Calu3 (cell line): ENCODE data around the gene CTSW. TPM values are rescaled to one million over a fixed set of nuclear protein-coding genes. Genes with fewer than 3 reads are reported as not detected.

Experiments used
- BruUV-seq: library from RNA; stranded (reverse); fragments of 400-500 nt; replicated peaks from 2 replicates; lab custom pipeline; 2021; lab: Mats Ljungman, UMichigan
- CTCF ChIA-PET: fragments of 300-600 bp; sonication (Branson Sonifier 250); formaldehyde crosslinking; loops from one replicate; lab custom pipeline; 2022; ENCODE audit warnings: antibody characterized with exemption; lab: Charles Lee
- DNase-seq: peaks from one replicate; pipeline ENCODE4 v3.0.0; 2022
- H3K27ac Mint-ChIP-seq: one replicate; pipeline ENCODE4 v1.8.0; 2022; ENCODE audit warnings: mixed read lengths; ENCODE audit not compliant: unreplicated experiment
- H3K27me3 Mint-ChIP-seq: one replicate; pipeline ENCODE4 v1.8.0; 2022; ENCODE audit warnings: mixed read lengths; ENCODE audit not compliant: unreplicated experiment
- H3K36me3 Mint-ChIP-seq: one replicate; pipeline ENCODE4 v1.8.0; 2022; ENCODE audit warnings: mild to moderate bottlenecking, moderate library complexity, mixed read lengths; ENCODE audit not compliant: insufficient read depth, unreplicated experiment
- H3K4me1 Mint-ChIP-seq: one replicate; pipeline ENCODE4 v1.8.0; 2022; ENCODE audit warnings: mild to moderate bottlenecking, low read depth, mixed read lengths; ENCODE audit not compliant: unreplicated experiment
- H3K4me3 Mint-ChIP-seq: one replicate; pipeline ENCODE4 v1.8.0; 2022; ENCODE audit warnings: mild to moderate bottlenecking, low read depth, moderate library complexity, mixed read lengths; ENCODE audit not compliant: unreplicated experiment
- H3K9me3 Mint-ChIP-seq: one replicate; pipeline ENCODE4 v1.8.0; 2022; ENCODE audit warnings: low read depth, mixed read lengths; ENCODE audit not compliant: unreplicated experiment
- CTCF ChIP-seq: fragments of 200-600 bp; IDR thresholded peaks from one replicate; pipeline ENCODE4 v1.8.0; 2022; ENCODE audit warnings: antibody characterized with exemption; ENCODE audit not compliant: unreplicated experiment
- intact Hi-C: fragments of 100-400 bp; cut with micrococcal nuclease; formaldehyde crosslinking; loops from one replicate; pipeline ENCODE4 v1.10.0; 2022; ENCODE audit not compliant: unreplicated experiment
- total RNA-seq: library from RNA; stranded (reverse); gene quantifications from 2 replicates; pipeline ENCODE4 v1.2.3, GENCODE V29; 2022

CTSW gene
- total RNA-seq, 1 experiment from 2014 or later, result not detected

- TF ChIP-seq CTCF, result no peak
- Mint-ChIP-seq H3K27me3 (no peaks in the 10 kb centered on the region), H3K9me3 (no peaks in the 10 kb centered on the region), H3K4me1 (peaks cover 61% of the 10 kb centered on the region), H3K36me3 (peaks cover 30% of the 10 kb centered on the region), H3K27ac (peak overlapping the region; percentile 48), H3K4me3 (no peak overlapping the region)
- CTCF ChIA-PET, result interaction anchor here (1.1 to 2.5 kb wide), 3 partner anchors 21 to 28 kb away, joined by 5 to 9 read pairs (median 8); partner anchors contain the start of genes CCDC85B and FIBP
- peak; percentile 49 for DNase-seq
- no TSS peak for BruUV-seq
- intact Hi-C loops, result no loop called here
These were observed 32.3 kb downstream of the CTSW start for GRCh38 chr11:65911682-65912568.

GRCh38 chr11:65912845-65913244 lies 33.2 kb downstream of the CTSW start:
- peaks cover 63% of the 10 kb centered on the region for H3K4me1 Mint-ChIP-seq
- no peak overlapping the region for H3K4me3 Mint-ChIP-seq

GRCh38 chr11:65915101-65915820 lies 35.6 kb downstream of the CTSW start:
- Mint-ChIP-seq H3K4me1 (peaks cover 53% of the 10 kb centered on the region), H3K36me3 (peaks cover 57% of the 10 kb centered on the region), H3K27me3 (no peaks in the 10 kb centered on the region), H3K27ac (peak overlapping the region; percentile 99), H3K9me3 (no peaks in the 10 kb centered on the region), H3K4me3 (peak overlapping the region; percentile 94)
- CTCF ChIA-PET, result interaction anchor here (0.6 to 1.4 kb wide), 4 partner anchors 15 to 55 kb away, joined by 4 to 16 read pairs (median 5); partner anchors contain the start of genes FIBP, FOSL1 and MUS81
- DNase-seq, result no peak
- no TSS peak for BruUV-seq
- intact Hi-C loops, result no loop called here
- TF ChIP-seq CTCF, result no peak

More at GRCh38 chr11:65912845-65913244, 33.2 kb downstream of the CTSW start:
- no peak for TF ChIP-seq CTCF
- Mint-ChIP-seq H3K36me3 (peaks cover 35% of the 10 kb centered on the region), H3K27ac (peak overlapping the region; percentile 33), H3K9me3 (no peaks in the 10 kb centered on the region), H3K27me3 (no peaks in the 10 kb centered on the region)
- intact Hi-C loops, result no loop called here
- CTCF ChIA-PET, result interaction anchor here (2.1 to 2.5 kb wide), 2 partner anchors 22 to 24 kb away, joined by 8 to 9 read pairs; partner anchors contain the start of genes CCDC85B and FIBP
- BruUV-seq, result no TSS peak
- DNase-seq, result no peak

GRCh38 chr11:65915821-65916251 lies 36.2 kb downstream of the CTSW start:
- no peak for TF ChIP-seq CTCF
- BruUV-seq, result no TSS peak
- intact Hi-C loops, result no loop called here
- H3K4me1 Mint-ChIP-seq, result peaks cover 58% of the 10 kb centered on the region
- peak overlapping the region; percentile 99 for H3K27ac Mint-ChIP-seq
- peak; percentile 90 for DNase-seq
- peaks cover 63% of the 10 kb centered on the region for H3K36me3 Mint-ChIP-seq
- no peaks in the 10 kb centered on the region for H3K27me3 Mint-ChIP-seq
- H3K4me3 Mint-ChIP-seq, result peak overlapping the region; percentile 94
- CTCF ChIA-PET, result interaction anchor here (0.5 to 1.4 kb wide), 7 partner anchors 10 to 1190 kb away, joined by 3 to 16 read pairs (median 5); partner anchors contain the start of genes FIBP, FOSL1 and MUS81
- no peaks in the 10 kb centered on the region for H3K9me3 Mint-ChIP-seq
